ENCODE results near the gene USP7. TPM values are rescaled to one million over a fixed set of nuclear protein-coding genes. Genes with fewer than 3 reads are reported as not detected.
A peak's percentile ranks its signal among the peaks of the same experiment; 100 is the strongest.

USP7 gene
- total and polyA plus RNA-seq, 12 donors: 22.2 to 84.8 (median 65.7) TPM

GRCh38 chr16:8853611-8854010 lies 110.1 kb downstream of the USP7 start:
- no peak for TF ChIP-seq CTCF (IDR thresholded peaks at IDR 0.05)
- intact Hi-C loops (cut with DNase I): no loop called here

GRCh38 chr16:8853150-8853549 lies 110.6 kb downstream of the USP7 start:
- no peaks in the 10 kb centered on the region for H3K9me3 ChIP-seq
- peaks cover 4 to 65% (median 36%) of the 10 kb centered on the region in 9 donors for H3K4me1 ChIP-seq
- H3K4me3 ChIP-seq: no peak overlapping the region
- TF ChIP-seq CTCF (IDR thresholded peaks at IDR 0.05): no peak
- intact Hi-C loops (cut with DNase I): no loop called here
- ATAC-seq (peak in 3 of 8 donors; percentile 2 to 38 (median 21)), DNase-seq (no peak)
- peak overlapping the region; percentile 11 to 79 (median 50) for H3K27ac ChIP-seq
- WGBS, 2 donors: 60 to 73% methylated on average over 7 of the region's 7 CpGs
- no peaks in the 10 kb centered on the region for H3K27me3 ChIP-seq
- peaks cover 0 to 92% (median 25%) of the 10 kb centered on the region in 9 donors for H3K36me3 ChIP-seq

More at GRCh38 chr16:8853611-8854010, 110.1 kb downstream of the USP7 start:
- H3K4me1 ChIP-seq: peaks cover 4 to 70% (median 36%) of the 10 kb centered on the region in 9 donors
- no peaks in the 10 kb centered on the region for H3K27me3 ChIP-seq
- no peak for ATAC-seq
- H3K36me3 ChIP-seq: peaks cover 0 to 92% (median 21%) of the 10 kb centered on the region in 9 donors
- no peak for DNase-seq
- H3K9me3 ChIP-seq: no peaks in the 10 kb centered on the region
- H3K27ac ChIP-seq: peak overlapping the region in 8 of 10 donors; percentile 40 to 79 (median 53)
- WGBS, 2 donors: 90 to 94% methylated on average over 7 of the region's 7 CpGs
- no peak overlapping the region for H3K4me3 ChIP-seq

DNA sequence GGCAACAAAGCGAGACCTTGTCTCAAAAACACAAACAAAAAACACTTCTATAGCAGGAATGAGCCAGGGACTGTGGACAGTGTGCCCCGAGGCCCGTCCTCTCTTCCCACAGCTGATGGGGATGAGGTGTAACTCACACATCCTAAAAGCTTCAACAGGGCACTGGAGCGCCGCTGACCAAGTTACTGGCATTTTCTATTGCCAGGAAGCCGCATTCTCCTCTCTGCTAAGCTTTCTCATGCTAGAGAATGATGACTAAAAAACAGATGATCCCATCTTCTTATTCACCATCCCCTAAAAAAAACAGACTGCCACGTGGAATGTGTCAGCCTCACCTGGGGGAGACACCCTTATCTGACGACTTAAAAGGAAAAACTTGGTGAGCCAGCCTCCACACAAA lies 111.2 kb downstream of the USP7 start:
- H3K27ac ChIP-seq: peak overlapping the region; percentile 11 to 79 (median 51)
- DNase-seq: no peak
- H3K4me3 ChIP-seq: no peak overlapping the region
- H3K9me3 ChIP-seq: no peaks in the 10 kb centered on the region
- H3K4me1 ChIP-seq: peaks cover 4 to 65% (median 36%) of the 10 kb centered on the region in 9 donors
- TF ChIP-seq CTCF (IDR thresholded peaks at IDR 0.05): no peak
- ATAC-seq: no peak
- H3K27me3 ChIP-seq: no peaks in the 10 kb centered on the region
- H3K36me3 ChIP-seq: peaks cover 0 to 94% (median 29%) of the 10 kb centered on the region in 9 donors
- intact Hi-C loops (cut with DNase I): no loop called here
- 66 to 79% methylated on average over 8 of the region's 8 CpGs for WGBS, 2 donors

- Histone ChIP-seq H3K27ac (peak overlapping the region in 8 of 10 donors; percentile 42 to 79 (median 51)), H3K9me3 (no peaks in the 10 kb centered on the region), H3K4me1 (peaks cover 4 to 63% (median 36%) of the 10 kb centered on the region in 9 donors), H3K36me3 (peaks cover 0 to 97% (median 29%) of the 10 kb centered on the region in 9 donors), H3K4me3 (no peak overlapping the region), H3K27me3 (no peaks in the 10 kb centered on the region)
- DNase-seq (peak in 1 of 2 donors; percentile 2), ATAC-seq (no peak)
- intact Hi-C loops (cut with DNase I): no loop called here
- TF ChIP-seq CTCF (IDR thresholded peaks at IDR 0.05): no peak
- 92 to 95% methylated on average over 8 of the region's 8 CpGs for WGBS, 2 donors
Observed at GRCh38 chr16:8851761-8852403, 111.8 kb downstream of the USP7 start.
